Limb (tissue), 2 donors: ENCODE results near the gene PRKAB1.

ENCODE experiments used
- DNase-seq, 2 donors: peaks; one replicate each; pipeline ENCODE4 v3.0.0-alpha.2; 2016; ENCODE audit errors: extremely low spot score in 2 of 2

The PRKAB1 gene

GRCh38 chr12:119711693-119712092 lies 43.8 kb downstream of the PRKAB1 start:
- DNase-seq = no peak

GRCh38 chr12:119712721-119713120 lies 44.8 kb downstream of the PRKAB1 start:
- DNase-seq = no peak

DNA sequence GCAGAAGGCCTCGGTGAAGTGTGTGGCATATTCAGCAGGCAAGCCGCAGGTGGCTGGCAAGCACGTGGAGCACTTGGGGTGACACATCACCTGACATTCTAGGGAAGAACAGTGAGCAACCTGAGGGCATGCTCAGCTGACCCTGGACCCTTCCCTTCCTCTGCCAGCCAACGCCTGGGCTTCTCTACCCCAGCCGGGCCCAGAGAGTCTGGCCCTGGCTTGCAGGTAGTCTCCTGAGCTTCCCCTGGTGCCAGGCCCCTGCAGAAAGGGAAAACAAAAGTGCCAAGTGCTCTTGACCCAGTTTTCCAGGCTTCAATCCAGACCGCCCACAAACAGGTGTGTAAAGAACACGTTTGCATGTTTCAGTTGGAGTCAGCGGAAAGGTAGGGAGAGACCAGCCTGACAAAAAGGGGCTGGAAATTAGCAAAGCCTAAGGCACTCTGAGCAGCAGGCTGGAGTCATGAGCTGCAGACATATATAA lies 45.7 kb downstream of the PRKAB1 start:
- DNase-seq = no peak

- DNase-seq = no peak
These were observed 46.8 kb downstream of the PRKAB1 start for GRCh38 chr12:119714614-119715267.

- no peak for DNase-seq
These were observed 47.3 kb downstream of the PRKAB1 start for GRCh38 chr12:119715268-119715620.

DNA sequence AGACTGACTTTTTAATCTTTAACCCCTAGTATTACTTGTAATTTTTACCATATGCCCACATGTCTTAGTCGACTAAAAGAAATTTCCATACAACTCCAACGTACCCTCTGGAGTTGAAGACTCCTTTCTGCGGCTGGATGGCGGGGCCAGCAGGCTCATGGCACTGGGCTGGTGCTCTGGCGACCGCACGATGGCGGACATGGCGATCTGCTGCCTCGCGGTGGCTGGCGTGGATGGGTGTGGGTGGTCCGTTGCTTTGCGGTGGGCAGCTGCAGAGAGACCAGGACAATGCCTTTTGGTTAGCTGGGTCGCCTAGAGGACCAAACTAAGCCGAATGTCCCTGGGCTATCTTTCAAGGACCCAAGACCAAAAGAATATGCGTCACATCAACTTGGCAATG lies 50.2 kb downstream of the PRKAB1 start:
- DNase-seq = no peak

DNA sequence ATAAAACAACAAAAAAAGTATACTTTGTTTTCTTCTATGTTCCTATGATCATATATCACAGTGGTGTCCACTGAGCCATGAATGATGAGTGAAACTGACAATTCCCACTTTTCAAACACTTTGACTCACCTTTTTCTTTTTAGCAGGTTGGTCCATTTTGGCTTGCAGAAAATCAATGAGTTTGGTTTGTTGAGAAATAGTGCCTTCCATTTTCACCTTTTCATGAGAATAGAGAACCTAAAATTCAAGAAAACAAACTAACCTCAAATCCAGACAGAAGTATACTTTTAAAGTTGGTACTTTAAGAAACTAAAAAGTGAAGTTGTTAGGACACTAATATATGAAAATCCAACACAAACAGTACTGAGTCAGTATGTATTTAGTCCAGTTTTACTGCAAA lies 52.4 kb downstream of the PRKAB1 start:
- DNase-seq = no peak

- no peak for DNase-seq
These were observed 53.4 kb downstream of the PRKAB1 start for GRCh38 chr12:119721306-119721705.

GRCh38 chr12:119725523-119725922 lies 57.6 kb downstream of the PRKAB1 start:
- DNase-seq = no peak

DNA sequence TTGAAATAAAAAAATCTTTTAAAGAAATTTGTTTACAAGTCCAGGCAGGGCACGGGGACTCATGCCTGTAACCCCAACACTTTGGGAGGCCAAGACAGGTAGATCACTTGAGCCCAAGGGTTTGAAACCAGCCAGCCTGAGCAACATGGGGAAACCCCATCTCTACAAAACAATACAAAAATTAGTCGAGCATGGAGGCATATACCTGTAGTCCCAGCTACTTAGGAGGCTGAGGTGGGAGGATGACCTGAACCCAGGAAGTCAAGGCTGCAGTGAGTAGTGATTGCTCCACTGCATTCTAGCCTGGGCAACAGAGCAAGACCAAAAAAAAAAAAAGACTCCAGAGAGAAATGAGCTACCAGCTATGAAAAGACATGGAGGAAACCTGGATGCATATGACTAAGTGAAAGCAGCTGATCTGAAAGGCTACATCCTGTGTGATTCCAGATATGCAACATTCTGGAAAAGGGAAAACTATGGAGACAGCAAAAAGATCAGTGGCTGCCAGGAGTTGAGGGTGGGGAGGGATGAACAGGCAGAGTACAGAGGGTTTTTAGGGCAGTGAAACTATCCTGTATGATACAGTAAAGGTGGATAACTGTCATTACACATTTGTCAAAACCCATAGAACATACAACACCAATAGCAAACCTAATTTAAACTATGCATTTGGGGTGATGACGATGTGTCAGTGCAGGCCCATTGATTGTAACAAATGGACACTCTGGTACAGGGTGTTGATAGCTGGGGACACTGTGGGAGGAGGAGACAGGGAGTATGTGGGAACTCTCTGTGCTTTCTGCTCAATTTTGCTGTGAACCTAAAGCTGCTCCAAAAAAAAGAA lies 59.9 kb downstream of the PRKAB1 start:
- DNase-seq = no peak

- DNase-seq = no peak
These were observed 60.5 kb downstream of the PRKAB1 start for GRCh38 chr12:119728444-119728745.

GRCh38 chr12:119729871-119730270 lies 61.9 kb downstream of the PRKAB1 start:
- DNase-seq = no peak

- no peak for DNase-seq
These were observed 62.4 kb downstream of the PRKAB1 start for GRCh38 chr12:119730381-119730780.
